Astrocyte of the spinal cord (primary cell): ENCODE measurements around the gene DHX29.

Experiments used
- DNase-seq: peaks from one replicate; pipeline ENCODE4 v3.0.0; 2011; ENCODE audit warnings: low read depth, low spot score
- H3K4me3 ChIP-seq: 2 replicates; pipeline ENCODE4 v1.5.1; 2011; ENCODE audit warnings: low read depth, mild to moderate bottlenecking, low read length, moderate library complexity
- in situ Hi-C: cut with HindIII; loops from 2 replicates; pipeline ENCODE4 v1.10.0; 2017; ENCODE audit warnings: low sequenced_read_pairs
- TF ChIP-seq, protein P1 (sequence below): IDR thresholded peaks from 2 replicates; pipeline ENCODE4 v1.5.1; 2012; ENCODE audit warnings: low read depth, mild to moderate bottlenecking, low read length, inconsistent platforms

DHX29 gene

DNA sequence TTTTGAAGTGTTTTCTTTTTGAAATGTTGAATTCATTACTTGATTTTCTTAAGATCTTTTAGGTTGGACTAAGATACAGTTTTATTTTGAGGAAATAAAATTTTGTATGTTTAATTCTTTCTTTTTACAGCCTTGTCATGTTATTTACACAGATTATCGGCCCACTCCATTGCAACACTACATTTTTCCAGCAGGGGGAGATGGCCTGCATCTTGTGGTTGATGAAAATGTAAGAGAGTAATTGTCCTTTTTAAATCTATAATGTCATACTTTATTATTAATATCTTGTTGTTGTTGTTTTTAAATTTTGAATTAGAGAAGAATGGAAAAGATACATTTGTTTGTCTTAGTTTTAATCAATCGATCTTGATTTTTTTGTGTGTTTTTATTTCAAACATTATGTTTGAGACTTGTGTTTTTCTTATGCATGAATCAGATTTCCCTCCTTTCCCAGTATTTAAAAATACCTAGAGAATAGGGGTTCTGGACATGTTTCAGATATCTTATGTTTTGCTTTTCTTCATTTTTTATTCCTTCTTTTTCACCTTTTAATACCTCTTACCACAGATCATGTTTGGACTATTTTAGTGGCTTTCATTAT lies 37.0 kb upstream of the DHX29 start:
- TF ChIP-seq, protein P1, sequence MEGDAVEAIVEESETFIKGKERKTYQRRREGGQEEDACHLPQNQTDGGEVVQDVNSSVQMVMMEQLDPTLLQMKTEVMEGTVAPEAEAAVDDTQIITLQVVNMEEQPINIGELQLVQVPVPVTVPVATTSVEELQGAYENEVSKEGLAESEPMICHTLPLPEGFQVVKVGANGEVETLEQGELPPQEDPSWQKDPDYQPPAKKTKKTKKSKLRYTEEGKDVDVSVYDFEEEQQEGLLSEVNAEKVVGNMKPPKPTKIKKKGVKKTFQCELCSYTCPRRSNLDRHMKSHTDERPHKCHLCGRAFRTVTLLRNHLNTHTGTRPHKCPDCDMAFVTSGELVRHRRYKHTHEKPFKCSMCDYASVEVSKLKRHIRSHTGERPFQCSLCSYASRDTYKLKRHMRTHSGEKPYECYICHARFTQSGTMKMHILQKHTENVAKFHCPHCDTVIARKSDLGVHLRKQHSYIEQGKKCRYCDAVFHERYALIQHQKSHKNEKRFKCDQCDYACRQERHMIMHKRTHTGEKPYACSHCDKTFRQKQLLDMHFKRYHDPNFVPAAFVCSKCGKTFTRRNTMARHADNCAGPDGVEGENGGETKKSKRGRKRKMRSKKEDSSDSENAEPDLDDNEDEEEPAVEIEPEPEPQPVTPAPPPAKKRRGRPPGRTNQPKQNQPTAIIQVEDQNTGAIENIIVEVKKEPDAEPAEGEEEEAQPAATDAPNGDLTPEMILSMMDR, result peak; percentile 90
- in situ Hi-C loops, result no loop called here
- H3K4me3 ChIP-seq, result no peak overlapping the region
- peak; percentile 78 for DNase-seq

DNA sequence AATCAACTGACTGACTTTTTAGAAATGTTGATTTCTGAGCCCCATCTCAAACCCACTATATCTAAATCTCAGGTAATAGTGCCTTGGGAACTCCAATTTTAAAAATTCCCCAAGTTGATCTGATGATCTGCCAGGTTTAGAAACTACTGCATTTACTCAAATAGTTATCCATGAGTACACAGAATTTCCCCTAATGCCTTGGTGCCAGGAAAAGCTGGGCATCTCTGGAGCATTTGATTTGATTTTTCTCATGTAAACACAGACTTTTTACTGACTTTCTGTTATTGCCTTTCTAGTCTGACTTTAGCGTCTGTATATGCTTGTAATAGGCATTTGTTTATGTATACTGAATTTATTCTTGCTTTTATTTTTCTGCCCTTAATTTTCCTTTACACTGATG lies 36.1 kb upstream of the DHX29 start:
- no peak overlapping the region for H3K4me3 ChIP-seq
- DNase-seq, result no peak
- TF ChIP-seq, protein P1, result no peak
- in situ Hi-C loops, result no loop called here

- in situ Hi-C loops, result no loop called here
- no peak overlapping the region for H3K4me3 ChIP-seq
- DNase-seq, result no peak
- TF ChIP-seq, protein P1, result no peak
These were observed 35.6 kb upstream of the DHX29 start for GRCh38 chr5:55343107-55343506.

DNA sequence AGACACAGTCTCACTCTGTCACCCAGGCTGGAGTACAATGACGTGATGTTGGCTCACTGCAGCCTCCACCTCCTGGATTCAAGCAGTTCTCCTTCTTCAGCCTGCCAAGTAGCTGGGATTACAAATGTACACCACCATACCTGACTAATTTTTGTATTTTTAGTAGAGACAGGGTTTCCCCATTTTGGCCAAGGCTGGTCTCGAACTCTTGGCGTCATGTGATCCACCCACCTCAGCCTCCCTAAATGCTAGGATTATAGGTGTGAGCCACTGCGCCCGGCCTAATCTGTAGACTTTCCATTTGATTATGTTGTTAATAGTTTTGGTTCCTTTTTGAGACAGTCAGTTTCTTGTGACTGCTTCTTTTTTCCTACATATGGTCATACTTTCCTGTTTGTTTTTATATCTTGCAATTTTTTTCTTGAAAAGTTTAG lies 31.3 kb upstream of the DHX29 start:
- in situ Hi-C loops, result no loop called here
- H3K4me3 ChIP-seq, result no peak overlapping the region
- no peak for DNase-seq
- TF ChIP-seq, protein P1, result no peak

DNA sequence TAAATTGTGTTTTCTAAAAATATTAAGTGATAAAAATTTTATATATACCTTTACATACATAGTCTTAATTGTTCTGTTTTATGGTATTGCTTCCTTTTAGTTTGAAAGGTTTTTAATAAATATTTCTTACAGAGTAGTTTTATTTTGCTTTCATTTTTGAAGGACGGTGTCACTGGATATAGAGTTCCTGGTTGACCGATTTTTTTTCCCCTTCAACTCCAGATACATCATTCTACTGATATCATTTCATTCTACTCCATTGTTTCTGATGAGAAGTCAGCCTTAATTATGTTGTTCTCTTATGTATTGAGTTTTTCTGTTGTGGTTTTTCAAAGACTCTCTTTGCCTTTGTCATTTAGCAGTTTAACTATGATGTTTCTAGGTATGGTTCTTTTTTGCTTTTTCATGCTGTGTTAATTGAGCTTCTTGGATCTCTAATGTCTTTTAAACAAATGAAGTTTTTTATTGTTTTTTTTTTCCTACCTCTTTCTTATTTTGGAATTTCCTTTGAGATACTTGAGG lies 30.7 kb upstream of the DHX29 start:
- DNase-seq, result peak; percentile 3
- in situ Hi-C loops, result no loop called here
- TF ChIP-seq, protein P1, result no peak
- no peak overlapping the region for H3K4me3 ChIP-seq

GRCh38 chr5:55333811-55334210 lies 26.3 kb upstream of the DHX29 start:
- DNase-seq, result no peak

More at GRCh38 chr5:55333811-55334210, 26.3 kb upstream of the DHX29 start:
- H3K4me3 ChIP-seq, result no peak overlapping the region
- TF ChIP-seq, protein P1, result no peak
- in situ Hi-C loops, result no loop called here
